ENCODE results near the gene RUNX2. TPM values are rescaled to one million over a fixed set of nuclear protein-coding genes. Genes with fewer than 3 reads are reported as not detected.

Gene RUNX2
- polyA plus RNA-seq, 1 donor (not counting 4 experiments of a cell fraction or from before 2014, with no cell fraction given): 1.4 TPM

- dilution Hi-C loops (cut with MboI; ENCODE audit: extremely low pct_ligation_motif_present, low sequenced_read_pairs): no loop called here
- H3K9me1 ChIP-seq (ENCODE audit: control insufficient read depth, extremely low read depth, insufficient read depth, low read length): no peaks in the 10 kb centered on the region
- no peaks in the 10 kb centered on the region for H4K20me1 ChIP-seq (ENCODE audit: control insufficient read depth, extremely low read depth, insufficient read depth, low read length)
- no peaks in the 10 kb centered on the region for H3K27me3 ChIP-seq (ENCODE audit: control insufficient read depth, extremely low read depth, insufficient read depth, low read length)
- H3K4me1 ChIP-seq (ENCODE audit: control insufficient read depth, extremely low read depth, insufficient read depth, low read length): peaks cover 5% of the 10 kb centered on the region
- no peak overlapping the region for H3K9ac ChIP-seq (ENCODE audit: control insufficient read depth, extremely low read depth, insufficient read depth, low read length)
- FAIRE-seq (no peak), DNase-seq (ENCODE audit: low read depth, low spot score) (no peak)
- H2AFZ ChIP-seq (ENCODE audit: control insufficient read depth, low read length): no peak overlapping the region
- H3K27ac ChIP-seq (ENCODE audit: control insufficient read depth, insufficient read depth, low read length): no peak overlapping the region
- H3K9me3 ChIP-seq (ENCODE audit: control insufficient read depth, low read depth, low read length): no peaks in the 10 kb centered on the region
- no peak overlapping the region for H3K4me3 ChIP-seq (ENCODE audit: control insufficient read depth in 2 of 3, extremely low read depth in 1 of 3, insufficient read depth in 2 of 3, low read depth in 1 of 3, low read length in 3 of 3)
- H3K4me2 ChIP-seq (ENCODE audit: control insufficient read depth, extremely low read depth, insufficient read depth, low read depth, low read length): no peak overlapping the region
- TF ChIP-seq, protein P1, sequence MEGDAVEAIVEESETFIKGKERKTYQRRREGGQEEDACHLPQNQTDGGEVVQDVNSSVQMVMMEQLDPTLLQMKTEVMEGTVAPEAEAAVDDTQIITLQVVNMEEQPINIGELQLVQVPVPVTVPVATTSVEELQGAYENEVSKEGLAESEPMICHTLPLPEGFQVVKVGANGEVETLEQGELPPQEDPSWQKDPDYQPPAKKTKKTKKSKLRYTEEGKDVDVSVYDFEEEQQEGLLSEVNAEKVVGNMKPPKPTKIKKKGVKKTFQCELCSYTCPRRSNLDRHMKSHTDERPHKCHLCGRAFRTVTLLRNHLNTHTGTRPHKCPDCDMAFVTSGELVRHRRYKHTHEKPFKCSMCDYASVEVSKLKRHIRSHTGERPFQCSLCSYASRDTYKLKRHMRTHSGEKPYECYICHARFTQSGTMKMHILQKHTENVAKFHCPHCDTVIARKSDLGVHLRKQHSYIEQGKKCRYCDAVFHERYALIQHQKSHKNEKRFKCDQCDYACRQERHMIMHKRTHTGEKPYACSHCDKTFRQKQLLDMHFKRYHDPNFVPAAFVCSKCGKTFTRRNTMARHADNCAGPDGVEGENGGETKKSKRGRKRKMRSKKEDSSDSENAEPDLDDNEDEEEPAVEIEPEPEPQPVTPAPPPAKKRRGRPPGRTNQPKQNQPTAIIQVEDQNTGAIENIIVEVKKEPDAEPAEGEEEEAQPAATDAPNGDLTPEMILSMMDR (optimal IDR thresholded peaks at IDR 0.05 in 1 of 3, IDR thresholded peaks at IDR 0.05 in 1 of 3, conservative IDR thresholded peaks at IDR 0.05 in 1 of 3; ENCODE audit: extremely low read depth in 1 of 3, insufficient read depth in 2 of 3, low read length in 3 of 3): no peak
- no peaks in the 10 kb centered on the region for H3K79me2 ChIP-seq (ENCODE audit: control insufficient read depth, insufficient read depth, low read length)
- H3K36me3 ChIP-seq (ENCODE audit: control insufficient read depth in 2 of 2, extremely low read depth in 1 of 2, insufficient read depth in 2 of 2, low read length in 2 of 2): no peaks in the 10 kb centered on the region
Observed at GRCh38 chr6:45502456-45502855, 174.3 kb downstream of the RUNX2 start.

GRCh38 chr6:45504947-45505346, 176.8 kb downstream of the RUNX2 start:
- DNase-seq (ENCODE audit: low read depth, low spot score): no peak
- no peak for FAIRE-seq
- H3K9ac ChIP-seq (ENCODE audit: control insufficient read depth, extremely low read depth, insufficient read depth, low read length): no peak overlapping the region

More at GRCh38 chr6:45504947-45505346, 176.8 kb downstream of the RUNX2 start:
- Histone ChIP-seq H3K9me1 (ENCODE audit: control insufficient read depth, extremely low read depth, insufficient read depth, low read length) (no peaks in the 10 kb centered on the region), H2AFZ (ENCODE audit: control insufficient read depth, low read length) (no peak overlapping the region), H3K27ac (ENCODE audit: control insufficient read depth, insufficient read depth, low read length) (no peak overlapping the region), H3K4me2 (ENCODE audit: control insufficient read depth, extremely low read depth, insufficient read depth, low read depth, low read length) (no peak overlapping the region), H3K27me3 (ENCODE audit: control insufficient read depth, extremely low read depth, insufficient read depth, low read length) (no peaks in the 10 kb centered on the region), H3K4me1 (ENCODE audit: control insufficient read depth, extremely low read depth, insufficient read depth, low read length) (peaks cover 5% of the 10 kb centered on the region), H3K36me3 (ENCODE audit: control insufficient read depth in 2 of 2, extremely low read depth in 1 of 2, insufficient read depth in 2 of 2, low read length in 2 of 2) (no peaks in the 10 kb centered on the region), H3K79me2 (ENCODE audit: control insufficient read depth, insufficient read depth, low read length) (no peaks in the 10 kb centered on the region), H3K9me3 (ENCODE audit: control insufficient read depth, low read depth, low read length) (no peaks in the 10 kb centered on the region), H3K4me3 (ENCODE audit: control insufficient read depth in 2 of 3, extremely low read depth in 1 of 3, insufficient read depth in 2 of 3, low read depth in 1 of 3, low read length in 3 of 3) (no peak overlapping the region), H4K20me1 (ENCODE audit: control insufficient read depth, extremely low read depth, insufficient read depth, low read length) (no peaks in the 10 kb centered on the region)
- dilution Hi-C loops (cut with MboI; ENCODE audit: extremely low pct_ligation_motif_present, low sequenced_read_pairs): no loop called here
- TF ChIP-seq EZH2 (IDR thresholded peaks at IDR 0.05; ENCODE audit: low read length): no peak
- TF ChIP-seq, protein P1 (optimal IDR thresholded peaks at IDR 0.05 in 1 of 3, IDR thresholded peaks at IDR 0.05 in 1 of 3, conservative IDR thresholded peaks at IDR 0.05 in 1 of 3; ENCODE audit: extremely low read depth in 1 of 3, insufficient read depth in 2 of 3, low read length in 3 of 3): no peak
